ENCODE data around the gene HLA-DMA. TPM values are rescaled to one million over a fixed set of nuclear protein-coding genes. Genes with fewer than 3 reads are reported as not detected.

The HLA-DMA gene
- total RNA-seq, 1 donor: 9.0 TPM

- H3K79me2 ChIP-seq (ENCODE audit: insufficient read depth, low read length): peaks cover 85% of the 10 kb centered on the region
- H3K4me3 ChIP-seq (ENCODE audit: insufficient read depth, low read length): peak overlapping the region; percentile 82
- no peak overlapping the region for H3K27ac ChIP-seq (ENCODE audit: low read depth, low read length)
- peaks cover 93% of the 10 kb centered on the region for H3K36me3 ChIP-seq (ENCODE audit: insufficient read depth, low read length)
- H2AFZ ChIP-seq (ENCODE audit: low read length): no peak overlapping the region
- TF ChIP-seq CTCF (IDR thresholded peaks at IDR 0.05; ENCODE audit: extremely low read depth, low read depth, low read length): no peak
- peaks cover 88% of the 10 kb centered on the region for H4K20me1 ChIP-seq (ENCODE audit: insufficient read depth, low read length)
- no peak for DNase-seq (ENCODE audit: insufficient read length, low spot score, missing footprints)
- peak overlapping the region; percentile 98 for H3K4me2 ChIP-seq (ENCODE audit: insufficient read depth, low read length)
- H3K4me1 ChIP-seq (ENCODE audit: insufficient read depth, low read length): peaks cover 26% of the 10 kb centered on the region
- H3K27me3 ChIP-seq (ENCODE audit: insufficient read depth, low read length): no peaks in the 10 kb centered on the region
- no peaks in the 10 kb centered on the region for H3K9me3 ChIP-seq (ENCODE audit: low read depth, low read length)
These were observed 23.6 kb upstream of the HLA-DMA start for GRCh38 chr6:32976334-32977069.

GRCh38 chr6:32975886-32976285, 23.0 kb upstream of the HLA-DMA start:
- Histone ChIP-seq H3K4me2 (ENCODE audit: insufficient read depth, low read length) (peak overlapping the region; percentile 98), H2AFZ (ENCODE audit: low read length) (no peak overlapping the region), H3K79me2 (ENCODE audit: insufficient read depth, low read length) (peaks cover 85% of the 10 kb centered on the region), H3K27me3 (ENCODE audit: insufficient read depth, low read length) (no peaks in the 10 kb centered on the region), H3K27ac (ENCODE audit: low read depth, low read length) (no peak overlapping the region), H3K9me3 (ENCODE audit: low read depth, low read length) (no peaks in the 10 kb centered on the region), H3K36me3 (ENCODE audit: insufficient read depth, low read length) (peaks cover 87% of the 10 kb centered on the region), H4K20me1 (ENCODE audit: insufficient read depth, low read length) (peaks cover 88% of the 10 kb centered on the region), H3K4me1 (ENCODE audit: insufficient read depth, low read length) (peaks cover 26% of the 10 kb centered on the region), H3K4me3 (ENCODE audit: insufficient read depth, low read length) (peak overlapping the region; percentile 82)
- peak; percentile 59 for DNase-seq (ENCODE audit: insufficient read length, low spot score, missing footprints)
- TF ChIP-seq CTCF (IDR thresholded peaks at IDR 0.05; ENCODE audit: extremely low read depth, low read depth, low read length): no peak

GRCh38 chr6:32974541-32975308, 21.8 kb upstream of the HLA-DMA start:
- H3K4me2 ChIP-seq (ENCODE audit: insufficient read depth, low read length): peak overlapping the region; percentile 98
- peak; percentile 84 for DNase-seq (ENCODE audit: insufficient read length, low spot score, missing footprints)
- peak overlapping the region; percentile 82 for H3K4me3 ChIP-seq (ENCODE audit: insufficient read depth, low read length)
- H3K79me2 ChIP-seq (ENCODE audit: insufficient read depth, low read length): peaks cover 79% of the 10 kb centered on the region
- H3K36me3 ChIP-seq (ENCODE audit: insufficient read depth, low read length): peaks cover 75% of the 10 kb centered on the region
- no peak for TF ChIP-seq CTCF (IDR thresholded peaks at IDR 0.05; ENCODE audit: extremely low read depth, low read depth, low read length)
- H3K9me3 ChIP-seq (ENCODE audit: low read depth, low read length): no peaks in the 10 kb centered on the region
- no peaks in the 10 kb centered on the region for H3K27me3 ChIP-seq (ENCODE audit: insufficient read depth, low read length)
- H4K20me1 ChIP-seq (ENCODE audit: insufficient read depth, low read length): peaks cover 77% of the 10 kb centered on the region
- peak overlapping the region; percentile 67 for H3K27ac ChIP-seq (ENCODE audit: low read depth, low read length)
- no peak overlapping the region for H2AFZ ChIP-seq (ENCODE audit: low read length)
- peaks cover 27% of the 10 kb centered on the region for H3K4me1 ChIP-seq (ENCODE audit: insufficient read depth, low read length)

- peaks cover 33% of the 10 kb centered on the region for H3K4me1 ChIP-seq (ENCODE audit: insufficient read depth, low read length)
- no peak for TF ChIP-seq CTCF (IDR thresholded peaks at IDR 0.05; ENCODE audit: extremely low read depth, low read depth, low read length)
- H3K4me2 ChIP-seq (ENCODE audit: insufficient read depth, low read length): peak overlapping the region; percentile 98
- peaks cover 72% of the 10 kb centered on the region for H3K79me2 ChIP-seq (ENCODE audit: insufficient read depth, low read length)
- peak overlapping the region; percentile 67 for H3K27ac ChIP-seq (ENCODE audit: low read depth, low read length)
- H3K36me3 ChIP-seq (ENCODE audit: insufficient read depth, low read length): peaks cover 68% of the 10 kb centered on the region
- no peaks in the 10 kb centered on the region for H3K9me3 ChIP-seq (ENCODE audit: low read depth, low read length)
- H3K27me3 ChIP-seq (ENCODE audit: insufficient read depth, low read length): no peaks in the 10 kb centered on the region
- peaks cover 69% of the 10 kb centered on the region for H4K20me1 ChIP-seq (ENCODE audit: insufficient read depth, low read length)
- H2AFZ ChIP-seq (ENCODE audit: low read length): no peak overlapping the region
- H3K4me3 ChIP-seq (ENCODE audit: insufficient read depth, low read length): peak overlapping the region; percentile 82
- peak; percentile 89 for DNase-seq (ENCODE audit: insufficient read length, low spot score, missing footprints)
These were observed 21.1 kb upstream of the HLA-DMA start for GRCh38 chr6:32974016-32974333.

All from osteoblast (primary cell).